K562 (cell line): ENCODE data around the gene NOP16. TPM values are rescaled to one million over a fixed set of nuclear protein-coding genes. Genes with fewer than 3 reads are reported as not detected.
A peak's percentile ranks its signal among the peaks of the same experiment; 100 is the strongest.

Experiments used
- C11orf30 ChIP-seq: fragments of 450-650 bp; IDR thresholded peaks from 2 replicates; pipeline ENCODE4 v1.6.1; 2016; ENCODE audit warnings: low read depth, mild to moderate bottlenecking
- ETV1 ChIP-seq: fragments of 450-650 bp; conservative IDR thresholded peaks from 2 replicates; pipeline ENCODE4 v1.6.1; 2016; ENCODE audit warnings: missing genetic modification characterization, control low read depth, low read depth, missing compliant biosample characterization
- FOXA3 ChIP-seq, 2 experiments: fragments of 450-650 bp in 1 of 2; sonication (generic) in 1 of 2; formaldehyde crosslinking; IDR thresholded peaks in 1 of 2; conservative IDR thresholded peaks in 1 of 2; 2 replicates each; pipeline versions ENCODE4 v1.4.0 to v1.8.0; 2020 to 2022; ENCODE audit warnings: mild to moderate bottlenecking in 2 of 2, missing genetic modification reagents in 1 of 2
- GMEB1 ChIP-seq: fragments of 250-450 bp; sonication (Bioruptor Pico); IDR thresholded peaks from 2 replicates; pipeline ENCODE4 v1.4.0; 2020; ENCODE audit warnings: mild to moderate bottlenecking
- MCM7 ChIP-seq, 2 experiments: fragments of 450-650 bp; IDR thresholded peaks; 2 replicates each; pipeline ENCODE4 v1.6.1; 2016 to 2018
- MEF2A ChIP-seq: IDR thresholded peaks from 2 replicates; pipeline ENCODE4 v1.6.1; 2011; ENCODE audit warnings: low read depth, mild to moderate bottlenecking, low read length, moderate library complexity; ENCODE audit not compliant: control insufficient read depth
- NR0B1 ChIP-seq: fragments of 450-650 bp; IDR thresholded peaks from one replicate; pipeline ENCODE4 v1.6.1; 2018; ENCODE audit warnings: mild to moderate bottlenecking, moderate library complexity; ENCODE audit not compliant: partially characterized antibody
- PBX2 ChIP-seq, 2 experiments: IDR thresholded peaks in 1 of 2; conservative IDR thresholded peaks in 1 of 2; 2 replicates each; pipeline ENCODE4 v1.6.1; 2016; ENCODE audit warnings: low read depth in 2 of 2, mild to moderate bottlenecking in 1 of 2, missing compliant biosample characterization in 1 of 2, missing genetic modification characterization in 1 of 2, moderate library complexity in 1 of 2
- RBBP5 ChIP-seq: fragments of 200-600 bp; sonication (generic); IDR thresholded peaks from 2 replicates; pipeline ENCODE4 v1.6.1; 2012; ENCODE audit warnings: borderline replicate concordance, mild to moderate bottlenecking, low read length, control low read depth, inconsistent platforms; ENCODE audit not compliant: insufficient read depth, poor library complexity, severe bottlenecking
- SMAD3 ChIP-seq: fragments of 450-650 bp; formaldehyde crosslinking; conservative IDR thresholded peaks from 2 replicates; pipeline ENCODE4 v1.4.0; 2020; ENCODE audit warnings: mild to moderate bottlenecking
- THAP7 ChIP-seq: fragments of 250-450 bp; sonication (Bioruptor Pico); IDR thresholded peaks from 2 replicates; pipeline ENCODE4 v1.5.0; 2021
- THRB ChIP-seq: fragments of 450-650 bp; formaldehyde crosslinking; conservative IDR thresholded peaks from 2 replicates; pipeline ENCODE4 v1.4.0; 2022; ENCODE audit warnings: mild to moderate bottlenecking, missing genetic modification characterization
- XRCC3 ChIP-seq: fragments of 450-650 bp; IDR thresholded peaks from 2 replicates; pipeline ENCODE4 v1.6.1; 2017; ENCODE audit warnings: mild to moderate bottlenecking, moderate library complexity
- ZNF134 ChIP-seq: fragments of 250-450 bp; sonication (Bioruptor Pico); conservative IDR thresholded peaks from 2 replicates; pipeline ENCODE4 v1.4.0; 2020
- ZNF146 ChIP-seq: IDR thresholded peaks from one replicate; pipeline ENCODE4 v1.6.1; 2018; ENCODE audit warnings: missing compliant biosample characterization; ENCODE audit not compliant: unreplicated experiment
- ZNF347 ChIP-seq: fragments of 450-650 bp; formaldehyde crosslinking; IDR thresholded peaks from 2 replicates; pipeline ENCODE4 v1.4.0; 2020; ENCODE audit warnings: low read depth, mild to moderate bottlenecking, moderate library complexity
- ZNF408 ChIP-seq: fragments of 250-450 bp; sonication (Bioruptor Pico); IDR thresholded peaks from 2 replicates; pipeline ENCODE4 v1.4.0; 2020; ENCODE audit warnings: low read depth, mild to moderate bottlenecking, moderate library complexity
- ZNF764 ChIP-seq: fragments of 250-450 bp; sonication (Bioruptor Pico); IDR thresholded peaks from 2 replicates; pipeline ENCODE4 v1.4.0; 2020; ENCODE audit warnings: low read depth, mild to moderate bottlenecking, moderate library complexity
- polyA plus RNA-seq, 8 experiments: library from polyadenylated mRNA; depleted of rRNA in 4 of 8; stranded (reverse) in 5 of 8; unstranded in 3 of 8; fragments of >200 nt; fragmentation: Nextera tagmentation in 2 of 8; fragmentation: Illumina TruSeq in 1 of 8; extraction: Ambion mirVana in 2 of 8; extraction: Trizol in 1 of 8; gene quantifications; 2 replicates each; pipeline versions ENCODE4 v1.2.1 to v1.2.3, GENCODE V29; 2011 to 2014; ENCODE audit warnings: inconsistent platforms in 1 of 8, missing spikeins in 1 of 8
- total RNA-seq, 7 experiments: library from RNA; depleted of rRNA in 6 of 7; stranded (reverse); fragments of >200 nt in 6 of 7; fragmentation: Illumina TruSeq in 2 of 7; extraction: Trizol in 2 of 7; gene quantifications; 2 replicates each; pipeline versions ENCODE4 v1.2.1 to v1.2.3, GENCODE V29; 2011 to 2021; ENCODE audit warnings: low replicate concordance in 1 of 7

NOP16 gene
- total and polyA plus RNA-seq, 9 of the 15 experiments (the other 6 are each of a cell fraction or from before 2014, with no cell fraction given): 92.5 to 342 (median 148) TPM

- TF ChIP-seq XRCC3 (no peak), MCM7 (IDR thresholded peaks at IDR 0.05) (no peak), C11orf30 (peak; percentile 98), ZNF134 (CRISPR knock-in tag) (no peak), ETV1 (peak; percentile 96), FOXA3 (CRISPR knock-in tag; conservative IDR thresholded peaks at IDR 0.05 in 1 of 2, IDR thresholded peaks at IDR 0.05 in 1 of 2) (no peak), NR0B1 (no peak), ZNF146 (CRISPR knock-in tag) (no peak), PBX2 (CRISPR knock-in tag; IDR thresholded peaks at IDR 0.05; ENCODE audit: low read depth) (no peak), PBX2 (tag; conservative IDR thresholded peaks at IDR 0.05; ENCODE audit: low read depth) (no peak), ZNF347 (CRISPR knock-in tag) (no peak), MEF2A (no peak), ZNF764 (CRISPR knock-in tag) (no peak), RBBP5 (peak; percentile 83), GMEB1 (no peak; the same call in 1 of the 2 replicates), SMAD3 (CRISPR knock-in tag) (no peak), THAP7 (CRISPR knock-in tag) (peak; percentile 91), ZNF408 (CRISPR knock-in tag) (no peak), THRB (CRISPR knock-in tag) (peak; percentile 59; the same call in 1 of the 2 replicates)
These were observed at the start of gene NOP16, which contains the start of gene HIGD2A (continued) for GRCh38 chr5:176388444-176389134.
